Spleen (tissue), 7 donors: ENCODE results near the gene DNAJB9.

Experiments used
- POLR2A ChIP-seq, 3 donors: fragments of 450-650 bp; IDR thresholded peaks; one replicate each; pipeline ENCODE4 v1.5.1; 2017; ENCODE audit warnings: antibody characterized with exemption in 3 of 3, mild to moderate bottlenecking in 1 of 3
- POLR2AphosphoS5 ChIP-seq, 3 donors: sonication (generic); formaldehyde crosslinking; IDR thresholded peaks; one replicate each; pipeline ENCODE4 v1.5.1; 2017; ENCODE audit warnings: antibody characterized with exemption in 3 of 3
- TF ChIP-seq, protein P1 (sequence below), 11 experiments: fragments of 200-600 bp in 7 of 11; fragments of 450-650 bp in 4 of 11; sonication (generic) in 4 of 11; IDR thresholded peaks in 8 of 11; conservative IDR thresholded peaks in 3 of 11; 1 replicate in 7 of 11; 2 replicates in 4 of 11; pipeline versions ENCODE4 v1.4.0 to v1.8.0; 2016 to 2021; ENCODE audit warnings: antibody characterized with exemption in 11 of 11, inconsistent platforms in 4 of 11, mild to moderate bottlenecking in 1 of 11
- donor health status: DM: no; HTN: no; CAD: no; lungs with moderate emphysema.
- donor health status: DM: no; HTN: no; CAD: no.
- donor health status: DM: no; HTN: no; CAD: no.

DNA sequence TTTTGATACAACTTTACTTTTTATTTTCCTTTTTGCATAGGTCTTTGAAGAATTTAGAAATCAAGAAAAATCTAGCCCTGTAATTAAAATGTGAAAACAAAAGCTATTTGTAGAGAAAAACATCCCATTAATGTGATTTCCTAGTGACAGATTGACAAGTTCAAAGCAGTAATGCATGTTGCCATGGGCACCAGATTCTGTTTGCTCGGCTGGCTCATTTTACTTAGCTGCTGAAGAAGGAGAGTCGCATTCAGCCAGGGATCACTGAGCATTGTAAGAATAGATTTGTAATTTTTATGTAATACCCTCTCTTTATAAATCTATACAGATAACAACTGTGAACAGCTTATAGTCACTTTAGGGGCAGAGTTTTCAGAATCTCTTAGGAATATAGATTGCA lies 28.5 kb downstream of the DNAJB9 start:
- TF ChIP-seq, protein P1, sequence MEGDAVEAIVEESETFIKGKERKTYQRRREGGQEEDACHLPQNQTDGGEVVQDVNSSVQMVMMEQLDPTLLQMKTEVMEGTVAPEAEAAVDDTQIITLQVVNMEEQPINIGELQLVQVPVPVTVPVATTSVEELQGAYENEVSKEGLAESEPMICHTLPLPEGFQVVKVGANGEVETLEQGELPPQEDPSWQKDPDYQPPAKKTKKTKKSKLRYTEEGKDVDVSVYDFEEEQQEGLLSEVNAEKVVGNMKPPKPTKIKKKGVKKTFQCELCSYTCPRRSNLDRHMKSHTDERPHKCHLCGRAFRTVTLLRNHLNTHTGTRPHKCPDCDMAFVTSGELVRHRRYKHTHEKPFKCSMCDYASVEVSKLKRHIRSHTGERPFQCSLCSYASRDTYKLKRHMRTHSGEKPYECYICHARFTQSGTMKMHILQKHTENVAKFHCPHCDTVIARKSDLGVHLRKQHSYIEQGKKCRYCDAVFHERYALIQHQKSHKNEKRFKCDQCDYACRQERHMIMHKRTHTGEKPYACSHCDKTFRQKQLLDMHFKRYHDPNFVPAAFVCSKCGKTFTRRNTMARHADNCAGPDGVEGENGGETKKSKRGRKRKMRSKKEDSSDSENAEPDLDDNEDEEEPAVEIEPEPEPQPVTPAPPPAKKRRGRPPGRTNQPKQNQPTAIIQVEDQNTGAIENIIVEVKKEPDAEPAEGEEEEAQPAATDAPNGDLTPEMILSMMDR (IDR thresholded peaks at IDR 0.05 in 8 of 11, conservative IDR thresholded peaks at IDR 0.05 in 3 of 11), result no peak
- TF ChIP-seq POLR2AphosphoS5 (IDR thresholded peaks at IDR 0.05), result no peak
- no peak for TF ChIP-seq POLR2A (IDR thresholded peaks at IDR 0.05)
